ENCODE data around the gene ARHGAP26. TPM values are rescaled to one million over a fixed set of nuclear protein-coding genes. Genes with fewer than 3 reads are reported as not detected.

Gene ARHGAP26
- polyA plus RNA-seq, 1 donor (not counting 4 experiments of a cell fraction or from before 2014, with no cell fraction given), result 3.9 TPM

- no peak overlapping the region for H3K27ac ChIP-seq (ENCODE audit: control insufficient read depth, insufficient read depth, low read length)
- no peak overlapping the region for H3K4me2 ChIP-seq (ENCODE audit: control insufficient read depth, extremely low read depth, insufficient read depth, low read depth, low read length)
- TF ChIP-seq, protein P1, sequence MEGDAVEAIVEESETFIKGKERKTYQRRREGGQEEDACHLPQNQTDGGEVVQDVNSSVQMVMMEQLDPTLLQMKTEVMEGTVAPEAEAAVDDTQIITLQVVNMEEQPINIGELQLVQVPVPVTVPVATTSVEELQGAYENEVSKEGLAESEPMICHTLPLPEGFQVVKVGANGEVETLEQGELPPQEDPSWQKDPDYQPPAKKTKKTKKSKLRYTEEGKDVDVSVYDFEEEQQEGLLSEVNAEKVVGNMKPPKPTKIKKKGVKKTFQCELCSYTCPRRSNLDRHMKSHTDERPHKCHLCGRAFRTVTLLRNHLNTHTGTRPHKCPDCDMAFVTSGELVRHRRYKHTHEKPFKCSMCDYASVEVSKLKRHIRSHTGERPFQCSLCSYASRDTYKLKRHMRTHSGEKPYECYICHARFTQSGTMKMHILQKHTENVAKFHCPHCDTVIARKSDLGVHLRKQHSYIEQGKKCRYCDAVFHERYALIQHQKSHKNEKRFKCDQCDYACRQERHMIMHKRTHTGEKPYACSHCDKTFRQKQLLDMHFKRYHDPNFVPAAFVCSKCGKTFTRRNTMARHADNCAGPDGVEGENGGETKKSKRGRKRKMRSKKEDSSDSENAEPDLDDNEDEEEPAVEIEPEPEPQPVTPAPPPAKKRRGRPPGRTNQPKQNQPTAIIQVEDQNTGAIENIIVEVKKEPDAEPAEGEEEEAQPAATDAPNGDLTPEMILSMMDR (optimal IDR thresholded peaks at IDR 0.05 in 1 of 3, IDR thresholded peaks at IDR 0.05 in 1 of 3, conservative IDR thresholded peaks at IDR 0.05 in 1 of 3; ENCODE audit: extremely low read depth in 1 of 3, insufficient read depth in 2 of 3, low read length in 3 of 3), result no peak
- TF ChIP-seq EZH2 (IDR thresholded peaks at IDR 0.05; ENCODE audit: low read length), result no peak
- H3K9ac ChIP-seq (ENCODE audit: control insufficient read depth, extremely low read depth, insufficient read depth, low read length), result no peak overlapping the region
- H4K20me1 ChIP-seq (ENCODE audit: control insufficient read depth, extremely low read depth, insufficient read depth, low read length), result no peaks in the 10 kb centered on the region
- H3K4me3 ChIP-seq (ENCODE audit: control insufficient read depth in 2 of 3, extremely low read depth in 1 of 3, insufficient read depth in 2 of 3, low read depth in 1 of 3, low read length in 3 of 3), result no peak overlapping the region
- H3K9me3 ChIP-seq (ENCODE audit: control insufficient read depth, low read depth, low read length), result no peaks in the 10 kb centered on the region
- H3K4me1 ChIP-seq (ENCODE audit: control insufficient read depth, extremely low read depth, insufficient read depth, low read length), result no peaks in the 10 kb centered on the region
- H3K9me1 ChIP-seq (ENCODE audit: control insufficient read depth, extremely low read depth, insufficient read depth, low read length), result no peaks in the 10 kb centered on the region
- dilution Hi-C loops (cut with MboI; ENCODE audit: extremely low pct_ligation_motif_present, low sequenced_read_pairs), result no loop called here
- no peaks in the 10 kb centered on the region for H3K36me3 ChIP-seq (ENCODE audit: control insufficient read depth in 2 of 2, extremely low read depth in 1 of 2, insufficient read depth in 2 of 2, low read length in 2 of 2)
- H2AFZ ChIP-seq (ENCODE audit: control insufficient read depth, low read length), result no peak overlapping the region
- no peak for DNase-seq (ENCODE audit: low read depth, low spot score)
- FAIRE-seq, result no peak
- H3K79me2 ChIP-seq (ENCODE audit: control insufficient read depth, insufficient read depth, low read length), result no peaks in the 10 kb centered on the region
- H3K27me3 ChIP-seq (ENCODE audit: control insufficient read depth, extremely low read depth, insufficient read depth, low read length), result no peaks in the 10 kb centered on the region
These were observed 31.3 kb downstream of the ARHGAP26 start for GRCh38 chr5:142801495-142801871.

GRCh38 chr5:142803428-142804125 lies 33.4 kb downstream of the ARHGAP26 start:
- H3K4me3 ChIP-seq (ENCODE audit: control insufficient read depth in 2 of 3, extremely low read depth in 1 of 3, insufficient read depth in 2 of 3, low read depth in 1 of 3, low read length in 3 of 3), result no peak overlapping the region

More at GRCh38 chr5:142803428-142804125, 33.4 kb downstream of the ARHGAP26 start:
- Histone ChIP-seq H2AFZ (ENCODE audit: control insufficient read depth, low read length) (no peak overlapping the region), H3K27ac (ENCODE audit: control insufficient read depth, insufficient read depth, low read length) (no peak overlapping the region), H3K36me3 (ENCODE audit: control insufficient read depth in 2 of 2, extremely low read depth in 1 of 2, insufficient read depth in 2 of 2, low read length in 2 of 2) (no peaks in the 10 kb centered on the region), H3K79me2 (ENCODE audit: control insufficient read depth, insufficient read depth, low read length) (no peaks in the 10 kb centered on the region), H4K20me1 (ENCODE audit: control insufficient read depth, extremely low read depth, insufficient read depth, low read length) (no peaks in the 10 kb centered on the region), H3K9me1 (ENCODE audit: control insufficient read depth, extremely low read depth, insufficient read depth, low read length) (no peaks in the 10 kb centered on the region), H3K27me3 (ENCODE audit: control insufficient read depth, extremely low read depth, insufficient read depth, low read length) (no peaks in the 10 kb centered on the region), H3K9ac (ENCODE audit: control insufficient read depth, extremely low read depth, insufficient read depth, low read length) (no peak overlapping the region), H3K4me1 (ENCODE audit: control insufficient read depth, extremely low read depth, insufficient read depth, low read length) (no peaks in the 10 kb centered on the region), H3K9me3 (ENCODE audit: control insufficient read depth, low read depth, low read length) (no peaks in the 10 kb centered on the region), H3K4me2 (ENCODE audit: control insufficient read depth, extremely low read depth, insufficient read depth, low read depth, low read length) (no peak overlapping the region)
- DNase-seq (ENCODE audit: low read depth, low spot score) (no peak), FAIRE-seq (no peak)
- dilution Hi-C loops (cut with MboI; ENCODE audit: extremely low pct_ligation_motif_present, low sequenced_read_pairs), result no loop called here
- TF ChIP-seq EZH2 (IDR thresholded peaks at IDR 0.05; ENCODE audit: low read length), result no peak
- TF ChIP-seq, protein P1 (optimal IDR thresholded peaks at IDR 0.05 in 1 of 3, IDR thresholded peaks at IDR 0.05 in 1 of 3, conservative IDR thresholded peaks at IDR 0.05 in 1 of 3; ENCODE audit: extremely low read depth in 1 of 3, insufficient read depth in 2 of 3, low read length in 3 of 3), result no peak

All from keratinocyte (primary cell).